GM18870 (cell line): Measurements from ENCODE around the gene CASP3.

Experiments
- ATAC-seq: cut with Tn5 transposase; IDR thresholded peaks from one replicate; pipeline ENCODE4 v1.9.1; 2021; ENCODE audit warnings: moderate library complexity; ENCODE audit not compliant: unreplicated experiment

Gene CASP3

DNA sequence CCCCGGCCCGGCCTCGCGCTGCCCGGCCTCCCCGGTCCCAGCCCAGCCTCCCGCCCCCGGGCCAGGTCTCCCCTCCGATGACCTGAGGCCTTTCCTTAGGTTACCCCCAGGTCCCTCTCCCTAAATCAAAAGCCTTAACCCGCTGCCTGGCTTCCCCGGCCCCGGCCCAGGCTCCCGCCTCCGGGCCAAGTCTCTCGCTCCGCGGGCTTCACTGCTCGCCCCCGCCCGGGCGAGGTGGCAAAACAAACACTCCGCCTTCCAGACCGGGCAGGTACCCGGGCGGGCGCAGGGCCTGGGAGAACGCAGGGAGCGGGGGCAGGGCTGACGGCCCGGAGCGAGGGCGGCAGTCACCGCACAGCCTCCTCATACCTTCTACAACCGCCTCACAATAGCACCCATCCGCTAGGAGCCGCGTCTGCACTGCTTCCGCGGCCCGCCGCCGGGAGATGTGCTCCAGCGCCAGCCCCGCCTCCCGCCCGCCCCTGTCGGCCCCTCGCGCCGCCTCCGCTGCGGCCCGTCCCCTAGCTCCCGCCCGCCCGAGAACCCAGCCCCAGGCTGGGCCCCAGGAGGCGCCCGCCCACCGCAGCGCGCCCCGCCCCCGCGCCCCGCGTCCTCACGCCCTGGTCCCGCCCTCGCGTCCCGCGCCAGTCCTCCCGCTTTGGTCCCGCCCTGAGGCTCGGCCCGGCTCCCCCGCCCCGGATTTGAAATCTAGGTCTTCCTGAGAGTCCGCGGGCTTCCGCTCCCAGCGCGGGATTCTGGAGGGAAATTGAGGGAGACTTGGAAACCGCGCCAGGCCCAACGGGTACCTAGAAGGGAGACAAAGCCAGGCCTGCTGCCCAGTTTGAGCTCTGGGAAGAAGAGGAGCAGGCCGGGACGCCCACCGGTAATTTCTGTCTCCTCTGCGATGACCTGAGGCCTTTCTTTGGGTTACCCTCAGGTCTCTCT, at the start of gene CASP3, which contains the start of gene PRIMPOL:
Gene CASP3 (minus strand): TSS at position 422 of the 945 bp plus-strand sequence. CDS start 10,994 bp downstream, outside the sequence.
Gene PRIMPOL (plus strand): TSS at position 713 of the 945 bp plus-strand sequence. CDS start 7,403 bp downstream, outside the sequence.
- ATAC-seq, result peak; percentile 76

DNA sequence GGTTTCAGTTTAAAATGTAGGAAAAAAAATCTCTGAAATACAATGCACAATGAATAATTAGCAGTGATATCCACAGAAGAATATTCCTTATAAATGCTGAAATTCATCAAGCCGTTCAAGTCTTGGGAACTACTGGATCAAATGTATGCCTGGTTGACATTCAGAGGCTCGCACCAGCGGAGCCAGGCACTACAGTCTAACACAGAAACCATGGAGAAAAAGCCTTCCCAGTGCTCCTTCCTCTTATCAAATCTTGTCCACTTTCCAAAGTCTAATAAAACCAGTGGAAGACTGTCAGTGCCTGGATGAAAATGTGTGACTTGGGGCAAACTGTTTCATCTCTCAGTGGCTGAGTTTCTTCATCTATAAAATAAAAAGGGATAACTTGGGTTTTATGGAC, 48.7 kb upstream of the CASP3 start:
- ATAC-seq, result no peak

DNA sequence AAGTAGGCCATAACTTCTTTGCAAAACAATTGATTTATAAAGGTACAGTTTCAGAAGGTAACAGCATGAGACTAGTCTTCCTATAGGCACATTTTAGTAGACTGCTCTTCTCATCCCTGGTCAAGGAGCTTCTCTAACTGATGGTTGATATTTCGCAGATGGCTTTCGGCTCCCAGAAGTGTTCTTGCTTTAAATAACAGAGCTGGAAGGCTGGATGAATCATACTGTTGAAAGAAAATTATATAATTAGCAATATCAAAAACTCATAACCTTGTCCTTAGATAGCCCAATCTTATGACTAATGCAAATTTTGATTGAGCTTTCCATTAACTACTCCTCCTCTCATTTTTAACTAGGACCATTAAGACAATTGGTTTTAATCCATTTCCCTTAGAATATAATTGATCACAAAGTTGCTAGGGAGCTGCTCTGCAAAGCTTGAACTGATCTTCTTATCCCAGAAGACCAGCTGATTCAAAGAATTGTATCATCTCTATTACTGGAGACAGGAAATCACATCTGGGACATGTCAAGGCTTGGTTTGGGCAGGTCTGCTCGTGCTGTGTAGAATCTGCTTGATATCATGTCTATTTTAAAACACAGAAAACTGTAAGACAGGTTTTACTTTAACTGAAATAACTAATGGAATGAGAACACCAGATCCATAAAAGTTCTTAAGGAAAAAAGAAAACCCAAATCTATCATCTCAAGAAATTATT, 46.1 kb upstream of the CASP3 start:
- ATAC-seq, result no peak

DNA sequence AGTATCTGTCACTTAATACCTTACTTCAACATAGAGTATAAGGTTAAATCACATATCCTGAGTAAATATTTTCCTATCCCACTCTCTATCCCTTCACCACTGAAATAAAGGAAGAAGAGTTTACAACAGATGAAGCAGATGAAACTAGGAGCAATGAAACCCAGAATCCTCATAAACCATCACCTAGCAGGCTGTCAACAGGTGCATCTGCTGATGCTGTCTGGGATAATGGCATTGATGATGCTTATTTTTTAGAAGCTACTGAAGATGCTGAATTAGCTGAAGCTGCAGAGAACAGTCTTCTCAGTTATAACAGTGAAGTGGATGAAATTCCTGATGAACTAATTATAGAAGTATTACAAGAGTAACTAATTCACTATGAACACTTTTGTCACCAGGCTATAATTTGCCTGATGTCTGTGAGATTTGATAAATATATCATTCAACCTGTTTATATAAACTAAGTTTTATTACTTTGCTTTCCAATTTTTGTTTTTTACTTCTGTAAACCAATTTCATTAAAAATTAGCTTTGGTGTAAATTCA, 45.2 kb upstream of the CASP3 start:
- no peak for ATAC-seq

DNA sequence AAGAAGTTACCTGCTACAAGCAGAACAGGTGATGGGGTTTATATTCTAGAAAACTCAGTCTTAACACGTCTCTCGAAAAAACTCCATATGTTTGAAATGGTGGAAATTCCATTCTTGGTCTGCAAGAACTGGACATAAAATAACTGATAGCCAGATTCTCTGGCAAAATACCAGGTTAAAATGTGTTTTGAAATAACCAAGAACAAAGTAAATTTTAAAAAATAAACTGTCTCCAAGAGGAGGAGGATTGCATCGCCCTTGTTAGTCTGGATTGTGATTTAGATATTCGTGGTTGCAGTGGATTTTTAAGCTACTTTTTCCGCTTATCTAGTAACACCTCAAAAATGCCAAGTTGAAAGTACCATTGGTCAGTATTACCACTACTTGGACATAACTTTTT, 43.8 kb upstream of the CASP3 start:
- ATAC-seq, result no peak

DNA sequence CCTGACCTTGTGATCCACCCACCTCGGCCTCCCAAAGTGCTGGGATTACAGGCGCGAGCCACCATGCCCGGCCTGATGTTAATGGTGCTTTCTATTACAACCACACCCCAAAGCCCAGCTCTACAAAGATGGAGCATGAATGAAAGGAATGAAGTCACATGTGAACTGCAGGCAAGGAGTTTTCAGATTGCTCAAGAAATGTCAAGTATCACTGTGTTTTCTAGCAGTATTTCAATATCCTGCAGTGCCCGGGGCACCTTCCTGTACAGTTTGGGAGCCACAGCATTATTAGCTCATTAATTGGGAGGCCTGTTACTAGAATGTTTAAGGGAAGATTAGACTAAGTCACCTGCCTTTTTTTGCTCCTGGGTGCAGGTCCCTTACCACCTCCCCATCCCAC, 40.4 kb upstream of the CASP3 start:
- no peak for ATAC-seq

DNA sequence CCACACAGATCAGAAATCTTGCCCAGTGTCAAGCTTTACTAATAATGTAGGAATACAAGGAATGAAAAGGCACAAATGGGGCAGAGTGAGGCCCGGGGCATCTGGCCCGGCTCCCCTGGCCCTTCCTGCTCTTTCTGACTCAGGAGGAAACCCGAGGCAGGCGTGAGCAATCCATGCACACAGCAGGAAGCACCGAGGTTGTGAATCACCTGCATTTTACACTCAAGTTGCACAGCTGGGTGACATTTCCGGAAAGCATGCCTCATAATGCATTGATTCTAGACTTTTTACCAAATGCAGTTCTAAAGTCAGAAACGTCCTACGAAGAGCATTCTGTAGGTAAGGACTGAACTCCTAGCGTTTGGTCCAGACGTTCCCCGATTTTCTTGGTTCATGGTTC, 39.2 kb upstream of the CASP3 start:
- no peak for ATAC-seq

DNA sequence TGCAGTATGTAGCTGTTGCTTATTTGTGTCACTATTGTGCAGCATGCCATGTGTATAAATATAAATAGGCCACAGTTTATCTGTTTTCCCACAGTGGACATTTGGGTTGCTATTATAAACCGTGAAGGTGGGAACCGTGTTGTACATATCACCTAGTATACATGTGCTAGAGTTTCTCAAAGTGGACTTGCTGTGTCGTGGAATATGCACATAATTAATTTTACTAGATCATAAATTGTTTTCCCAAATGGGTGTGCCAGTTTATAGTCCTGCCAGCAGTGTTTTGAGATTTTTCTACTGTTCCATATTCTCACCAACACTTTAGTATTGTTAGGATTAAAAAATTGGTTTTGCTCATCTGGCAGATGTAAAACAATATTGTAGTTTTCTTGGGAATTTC, 38.8 kb upstream of the CASP3 start:
- ATAC-seq, result no peak

DNA sequence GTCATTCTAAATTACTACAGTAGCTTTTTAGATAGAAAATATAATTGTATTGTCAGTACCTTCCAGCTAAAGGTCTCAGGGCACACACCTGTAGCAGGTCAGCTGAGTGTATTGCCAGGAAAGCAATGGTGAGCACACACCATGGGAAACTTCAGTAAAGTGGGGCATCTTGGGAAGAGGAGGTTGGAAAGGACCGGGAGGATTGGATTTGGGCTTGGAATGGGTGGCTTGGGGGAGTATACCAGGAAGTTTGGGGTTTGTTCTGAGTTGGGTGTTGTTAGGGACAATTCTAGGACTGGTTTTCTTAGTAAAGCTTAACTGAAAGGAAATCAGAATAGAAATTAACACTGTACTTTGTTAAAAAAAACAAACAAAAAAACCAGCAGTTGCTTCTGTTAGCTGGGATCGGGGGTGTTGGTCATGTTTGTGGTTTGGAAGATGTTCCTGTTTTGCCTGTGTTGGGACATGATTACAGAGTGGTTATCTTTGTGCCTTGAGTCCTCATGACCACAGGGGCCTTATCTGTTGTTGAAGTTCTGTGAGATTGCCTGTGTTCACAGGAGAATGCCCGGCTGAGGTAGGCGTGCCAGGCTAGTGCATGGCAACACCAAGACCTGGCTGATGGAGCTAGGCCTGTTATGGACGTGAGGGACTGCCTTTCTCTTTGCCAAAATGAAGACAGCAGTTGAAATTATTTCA, 35.4 kb upstream of the CASP3 start:
- no peak for ATAC-seq

DNA sequence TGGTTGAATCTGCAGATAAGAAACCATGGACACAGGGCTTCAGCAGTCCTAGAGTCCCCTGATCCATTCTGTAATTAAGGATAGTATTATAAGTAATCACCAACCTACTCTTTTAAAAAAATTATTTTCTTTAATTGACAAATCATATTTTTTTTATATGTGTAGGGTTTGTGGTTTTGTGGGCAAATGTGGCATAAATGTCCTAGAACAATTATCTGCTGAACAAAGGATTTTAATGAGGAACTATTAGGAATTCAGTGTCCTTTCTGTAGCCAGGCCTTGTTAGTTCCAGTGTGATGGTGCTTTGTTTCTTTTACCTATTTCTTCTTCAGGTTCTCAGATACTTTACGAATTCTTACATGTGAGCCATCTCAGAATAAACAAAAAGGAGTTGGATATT, 32.7 kb upstream of the CASP3 start:
- no peak for ATAC-seq

DNA sequence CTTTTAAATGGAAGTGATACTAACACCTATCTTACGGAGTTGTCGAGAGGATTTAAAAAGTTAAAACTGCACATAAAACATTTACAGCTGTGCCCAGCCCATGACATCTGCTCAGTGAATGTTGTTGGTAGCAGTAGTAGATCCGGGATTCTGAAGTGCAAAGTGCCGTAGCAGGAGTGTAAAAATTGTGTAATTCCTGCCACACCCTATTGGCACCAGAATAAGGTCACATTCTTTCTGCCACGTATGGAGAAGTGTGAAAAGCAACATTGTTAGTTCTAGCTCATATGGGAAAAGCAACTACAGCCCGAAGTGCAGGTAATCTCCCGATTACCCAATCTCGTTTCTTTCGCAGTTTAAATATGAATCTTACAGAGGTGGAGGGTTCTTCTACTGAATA, 31.5 kb upstream of the CASP3 start:
- ATAC-seq, result no peak

DNA sequence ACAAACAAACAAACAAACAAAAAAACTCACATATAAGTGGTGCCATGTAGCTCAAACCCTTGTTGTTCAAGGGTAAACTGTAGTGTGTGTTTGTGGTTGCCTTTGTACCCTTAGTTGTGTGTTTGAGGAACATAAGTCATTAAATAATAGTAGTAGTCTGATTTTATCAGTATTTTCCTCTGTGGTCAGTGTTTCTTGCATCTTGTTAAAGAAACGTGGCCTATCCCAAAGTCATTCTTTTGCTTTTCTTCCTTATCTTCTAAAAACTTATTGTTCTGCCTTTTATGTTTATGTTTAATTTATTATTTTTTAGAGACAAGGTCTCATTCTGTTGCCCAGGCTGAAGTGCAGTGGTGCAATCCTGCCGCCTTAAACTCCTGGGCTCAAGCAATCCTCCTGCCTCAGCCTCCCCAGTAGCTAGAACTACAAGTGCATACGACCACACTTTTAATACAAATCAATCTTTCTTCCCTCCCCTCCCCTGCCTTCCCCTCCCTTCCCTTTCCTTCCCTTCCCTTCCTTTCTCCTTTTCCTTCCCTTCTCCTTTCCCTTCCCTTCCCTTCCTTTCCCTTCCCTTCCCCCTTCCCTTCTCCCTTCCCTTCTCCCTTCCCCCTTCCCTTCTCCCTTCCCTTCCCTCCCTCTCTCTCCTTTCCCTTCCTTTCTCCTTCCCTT, 26.7 kb upstream of the CASP3 start:
- ATAC-seq, result no peak

DNA sequence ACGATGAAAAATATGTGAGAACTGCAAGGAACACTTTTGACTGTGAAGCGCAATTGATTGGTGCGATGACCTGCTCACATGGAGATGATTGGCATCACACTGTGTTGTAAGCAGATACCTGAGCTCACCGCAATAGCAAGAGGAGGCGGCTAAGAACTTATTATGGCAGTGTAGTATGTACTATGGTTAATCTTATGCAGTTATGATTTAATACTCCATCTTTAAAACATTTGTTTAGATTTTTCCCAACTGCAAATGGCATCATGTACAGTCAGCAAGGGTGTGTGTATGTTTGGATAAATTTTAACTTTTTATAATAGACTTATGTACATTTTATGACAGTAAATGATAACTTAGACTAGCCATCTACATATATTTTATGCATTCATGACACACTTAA, 25.8 kb upstream of the CASP3 start:
- no peak for ATAC-seq

DNA sequence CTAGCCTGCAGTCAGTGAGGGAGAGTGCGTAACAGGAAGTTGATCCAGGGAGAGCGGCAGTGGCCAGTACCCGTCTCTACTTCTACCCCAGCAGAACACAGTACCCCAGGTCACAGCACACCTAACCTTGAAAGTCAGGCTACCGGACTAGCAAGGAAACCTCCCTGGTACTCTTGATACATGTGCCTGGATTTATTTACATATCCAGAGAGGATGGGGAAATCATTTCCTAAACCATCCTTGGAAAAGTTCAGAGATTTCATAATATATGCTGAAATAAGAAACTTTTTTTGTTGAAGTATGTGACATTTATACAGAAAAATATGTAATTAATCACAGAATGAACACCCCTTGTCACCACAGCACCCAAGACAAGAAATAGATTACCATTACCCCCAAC, 24.8 kb upstream of the CASP3 start:
- ATAC-seq, result no peak

DNA sequence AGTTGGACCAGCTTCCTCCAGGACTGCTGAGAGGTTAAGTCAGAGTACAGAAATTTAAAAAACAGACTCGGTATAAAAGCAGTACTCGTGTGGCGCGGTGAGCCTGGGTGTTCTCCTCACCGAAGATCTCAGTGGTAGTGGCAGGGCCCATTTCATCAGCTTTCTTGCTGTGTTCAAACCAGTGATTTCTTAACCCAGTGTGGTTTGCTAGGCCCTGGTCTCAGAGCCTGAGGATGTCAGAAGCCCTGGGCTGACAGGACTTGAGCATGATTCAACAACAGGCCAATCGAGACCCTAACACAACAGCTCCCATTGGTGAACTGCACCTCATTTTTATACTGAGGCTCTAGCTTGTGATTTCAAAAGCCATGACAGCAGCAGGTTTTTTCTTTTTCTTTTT, 23.5 kb upstream of the CASP3 start:
- no peak for ATAC-seq

DNA sequence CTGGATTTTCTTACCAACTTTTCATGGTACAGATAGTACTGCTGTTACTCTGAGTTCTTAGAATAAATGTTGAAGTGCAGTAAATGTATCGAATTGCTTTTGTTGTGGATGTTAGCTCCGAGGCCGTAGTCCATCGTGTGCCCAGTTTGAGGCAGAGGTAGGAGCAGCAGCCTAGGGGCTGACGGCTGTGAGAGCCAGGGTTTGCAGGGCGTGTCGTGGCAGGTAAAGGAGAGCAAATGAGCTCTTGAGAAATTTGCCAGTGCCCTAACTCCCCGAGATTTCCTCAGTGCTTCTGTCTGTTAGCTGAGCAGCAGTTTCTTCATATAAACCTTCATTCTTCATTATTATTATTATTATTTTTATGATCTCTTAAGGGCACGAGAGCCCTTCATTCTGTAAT, 21.9 kb upstream of the CASP3 start:
- ATAC-seq, result no peak

DNA sequence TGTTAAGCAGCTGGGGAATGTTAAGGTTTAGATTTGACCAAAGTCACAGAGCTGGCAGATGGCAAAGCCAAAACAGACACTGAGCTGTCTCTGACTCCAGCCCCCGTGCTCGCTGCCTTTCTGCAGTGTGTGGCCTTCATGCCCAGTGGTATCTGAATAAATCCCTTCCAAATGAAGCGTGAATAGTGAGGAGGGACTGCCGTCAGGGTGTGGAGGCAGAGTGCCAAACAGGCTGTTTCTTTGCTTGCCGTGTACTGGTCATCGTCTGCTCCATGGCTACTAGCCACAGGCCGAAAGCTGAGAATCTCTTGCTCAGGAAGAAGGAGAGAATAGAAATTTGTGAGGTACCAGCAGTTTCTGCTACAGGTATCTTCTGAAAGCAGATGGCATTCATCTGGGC, 20.0 kb upstream of the CASP3 start:
- ATAC-seq, result no peak

DNA sequence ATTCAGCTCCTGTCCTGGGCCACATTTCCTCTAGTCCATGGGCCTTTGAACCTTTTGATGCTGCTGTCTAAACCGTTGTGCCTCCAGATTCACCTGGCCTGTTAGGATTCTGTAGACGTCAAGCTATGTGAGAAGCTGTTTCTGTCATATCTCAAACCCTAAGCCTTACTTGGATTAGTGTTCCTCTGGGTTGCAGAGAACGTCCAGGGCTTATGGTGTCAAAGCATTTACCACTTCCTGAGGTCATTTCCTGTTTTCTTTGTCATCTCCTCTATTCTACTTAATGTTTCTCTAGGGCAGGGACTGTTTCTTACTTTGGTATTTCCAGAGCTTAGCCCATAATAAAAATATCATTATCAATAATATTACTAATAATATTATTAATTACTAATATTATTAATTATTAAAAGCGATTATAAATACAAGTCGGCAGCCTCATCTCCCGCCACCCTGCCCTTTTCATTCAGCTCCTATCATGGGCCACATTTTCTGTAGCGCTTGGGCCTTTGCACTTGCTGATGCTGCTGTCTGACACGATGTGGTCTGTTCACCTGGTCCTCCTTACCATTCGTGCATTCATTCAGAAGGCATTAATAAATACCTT, 19.4 kb upstream of the CASP3 start:
- ATAC-seq, result no peak

DNA sequence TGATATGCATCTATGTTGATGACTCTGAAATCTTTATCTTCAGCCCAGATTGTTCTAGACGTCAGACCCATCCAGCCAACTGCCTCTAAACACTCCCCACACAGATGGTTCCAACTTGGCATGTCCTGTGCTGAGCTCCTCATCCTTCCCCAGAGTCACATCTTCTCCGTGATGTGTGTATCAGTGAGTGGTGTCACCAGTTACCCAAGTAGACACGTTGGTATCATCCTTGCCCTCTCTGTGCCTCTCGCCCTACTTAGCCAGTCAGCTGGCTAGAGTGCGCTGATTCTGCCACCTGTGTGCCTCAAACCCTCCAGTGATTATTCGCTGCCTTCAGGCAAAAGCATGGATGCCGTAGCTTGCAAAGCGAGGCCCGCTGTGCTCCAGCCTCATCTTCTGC, 18.8 kb upstream of the CASP3 start:
- ATAC-seq, result no peak

DNA sequence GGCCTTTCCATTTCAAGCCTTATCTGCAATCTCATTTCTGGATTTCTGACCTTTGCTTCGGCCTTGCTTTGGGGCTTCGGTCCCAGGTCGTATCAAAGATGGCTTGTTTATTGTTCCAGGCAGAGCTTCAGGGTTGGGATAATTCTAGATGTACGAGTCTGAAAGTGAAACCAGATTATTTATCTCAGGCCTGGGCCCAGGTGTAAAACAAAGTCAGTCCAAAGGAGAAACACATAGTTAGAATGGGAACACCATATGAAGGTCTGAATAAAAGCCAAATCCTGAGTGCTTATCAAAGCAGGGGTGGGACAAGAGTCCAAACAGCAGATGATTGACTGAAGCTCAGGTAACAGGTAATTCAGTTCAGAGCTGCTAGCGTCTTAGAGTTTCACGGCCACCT, 17.4 kb upstream of the CASP3 start:
- ATAC-seq, result no peak
